GM03348 (cell line): ENCODE data around the gene S100A9.
"Not testable (repeated sequence)": the region's sequence is repeated elsewhere in the genome, so short reads cannot be mapped to it uniquely, and the experiment has no call there.

ENCODE experiments used
- DNase-seq: peaks from one replicate; pipeline ENCODE4 v3.0.0; 2012; ENCODE audit warnings: low spot score

Gene S100A9

DNA sequence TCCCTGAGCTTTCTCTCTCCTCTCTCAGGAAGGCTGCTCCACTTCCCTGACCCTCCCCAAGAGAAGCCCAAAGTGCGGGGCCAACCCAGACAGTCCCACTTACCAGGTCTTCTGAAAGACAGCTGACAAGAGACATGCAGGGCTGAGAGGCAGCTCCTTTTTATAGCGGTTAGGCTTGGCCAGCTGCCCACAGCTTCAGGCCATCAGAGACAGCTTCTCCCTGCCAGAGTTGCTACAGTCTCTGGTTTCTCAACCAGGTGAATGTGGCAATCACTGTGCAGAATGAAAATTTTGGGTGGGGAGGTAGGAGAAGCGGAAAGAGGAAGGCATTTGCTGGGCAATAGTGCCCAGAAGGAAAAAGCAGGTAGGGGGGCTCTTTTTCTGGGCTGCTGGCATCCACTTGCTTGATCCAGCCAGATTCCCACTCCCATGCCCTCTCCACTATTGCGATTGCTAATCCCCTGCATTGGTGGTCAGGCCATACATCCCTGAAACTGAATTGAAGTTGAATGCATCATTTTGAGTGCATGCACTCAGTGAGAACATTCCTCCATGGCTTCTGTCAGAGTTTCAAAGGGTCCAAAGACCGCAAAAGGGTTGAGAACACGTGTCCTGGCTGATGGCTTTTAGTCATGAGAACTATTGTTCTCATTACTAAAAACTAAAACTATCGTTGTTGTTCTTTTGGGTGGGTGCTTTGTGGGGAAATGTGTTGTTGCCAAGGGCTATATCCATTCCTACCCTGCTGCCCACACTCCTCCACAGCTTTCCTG lies 33.5 kb downstream of the S100A9 start, which contains the start of gene S100A8:
S100A8 (minus strand) TSS at position 136 of the 773 bp plus-strand sequence. CDS start 538 bp downstream, outside the sequence.
- no peak for DNase-seq

DNA sequence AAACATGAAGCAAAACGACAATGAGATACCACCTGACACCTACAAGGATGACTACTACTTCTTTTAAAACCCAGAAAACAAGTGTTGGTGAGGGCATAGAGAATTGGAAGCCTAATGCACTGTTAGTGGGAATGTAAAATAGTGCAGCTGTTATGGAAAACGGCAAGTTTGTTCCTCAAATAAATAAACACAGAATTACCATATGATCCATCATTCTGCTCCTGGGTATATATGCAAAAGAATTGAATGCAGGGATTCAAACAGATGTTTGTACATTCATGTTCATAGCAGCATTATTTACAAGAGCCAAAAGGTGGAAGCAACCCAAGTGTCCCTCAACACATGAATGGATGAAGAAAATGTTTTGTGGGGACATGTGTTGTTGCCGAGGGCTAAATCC lies 34.6 kb downstream of the S100A9 start:
- no peak for DNase-seq

DNA sequence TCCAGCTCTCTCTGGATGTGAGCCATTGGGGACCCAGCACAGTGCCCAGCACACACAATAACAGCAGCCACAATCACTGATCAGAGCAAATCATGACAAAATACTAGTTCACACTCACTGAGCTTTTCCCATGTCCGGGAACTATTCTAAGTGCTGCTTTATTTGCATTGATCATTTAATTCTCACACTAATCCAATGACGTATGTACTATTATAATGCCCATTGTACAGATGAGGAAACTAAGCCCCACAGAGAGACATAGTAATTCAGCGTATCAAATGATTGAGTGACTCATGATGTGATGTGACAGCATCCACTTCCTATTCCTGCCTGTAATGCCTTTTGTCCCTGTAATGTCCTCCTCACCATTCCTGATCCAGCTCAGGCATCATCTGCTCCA lies 35.2 kb downstream of the S100A9 start:
- no peak for DNase-seq

DNA sequence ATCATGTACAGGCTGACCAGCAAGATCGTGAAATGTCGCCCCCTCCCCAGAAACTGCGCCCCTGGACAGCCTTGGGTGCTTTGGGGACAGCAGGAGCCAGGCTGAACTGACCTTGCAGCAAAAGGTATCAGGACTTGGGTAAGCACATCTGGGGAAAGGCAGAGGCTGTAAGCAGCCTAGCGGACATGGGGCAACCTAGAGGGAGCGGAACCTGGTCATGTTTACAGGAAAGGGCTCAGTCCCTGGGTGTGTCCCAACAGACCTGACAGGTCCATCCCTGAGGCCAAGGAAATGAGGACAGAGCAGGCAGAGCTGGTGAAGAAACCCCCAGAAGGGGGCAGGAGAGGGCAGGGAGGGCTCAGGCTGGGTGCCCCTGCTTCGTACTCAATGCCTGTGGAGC lies 36.3 kb downstream of the S100A9 start:
- no peak for DNase-seq

DNA sequence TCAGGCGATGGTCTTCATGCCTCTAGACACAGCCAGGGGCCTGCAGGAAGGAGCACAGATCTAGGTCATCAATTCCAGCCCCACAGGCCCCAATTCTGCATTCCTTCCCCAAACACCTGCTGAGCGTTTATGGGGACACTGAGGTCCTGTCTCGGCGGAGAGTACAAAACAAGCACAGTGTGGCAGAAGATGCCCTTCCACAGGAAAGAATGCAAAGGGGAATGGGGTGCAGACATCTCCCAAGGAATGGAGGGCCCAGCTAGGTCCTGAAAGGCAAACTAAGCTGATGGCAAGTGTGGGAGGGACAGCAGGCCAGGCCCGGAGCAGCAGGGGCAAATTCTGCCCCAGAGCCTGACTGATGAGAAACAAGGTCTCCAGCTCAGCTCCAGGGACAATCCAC lies 36.7 kb downstream of the S100A9 start:
- DNase-seq: no peak

DNA sequence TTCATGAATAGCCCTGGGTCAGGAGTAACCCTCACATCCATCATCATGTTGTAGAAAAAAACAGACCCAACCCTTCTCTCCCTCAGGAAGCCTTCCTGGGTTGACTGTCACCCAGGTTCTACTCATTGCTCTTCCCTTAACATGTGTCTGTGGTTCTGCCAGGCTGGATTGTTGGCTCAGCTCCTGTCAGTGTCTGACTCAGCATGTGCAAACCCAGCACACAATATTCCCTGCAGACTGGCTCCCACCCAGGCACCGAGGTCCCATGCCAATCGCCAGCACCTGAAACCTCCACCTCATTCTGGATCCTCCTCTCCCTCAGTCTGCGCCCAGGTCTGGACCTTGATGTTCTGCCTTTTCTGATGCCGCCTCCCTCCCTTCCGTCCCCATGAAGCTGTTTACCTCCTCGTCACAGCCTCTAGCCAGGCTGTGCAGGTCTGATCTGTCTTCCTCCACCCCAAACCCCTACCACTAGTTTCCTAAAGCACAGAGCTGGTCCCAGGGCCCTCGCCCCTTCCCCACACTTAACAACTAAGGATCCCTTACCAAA lies 37.6 kb downstream of the S100A9 start:
- DNase-seq: no peak

DNA sequence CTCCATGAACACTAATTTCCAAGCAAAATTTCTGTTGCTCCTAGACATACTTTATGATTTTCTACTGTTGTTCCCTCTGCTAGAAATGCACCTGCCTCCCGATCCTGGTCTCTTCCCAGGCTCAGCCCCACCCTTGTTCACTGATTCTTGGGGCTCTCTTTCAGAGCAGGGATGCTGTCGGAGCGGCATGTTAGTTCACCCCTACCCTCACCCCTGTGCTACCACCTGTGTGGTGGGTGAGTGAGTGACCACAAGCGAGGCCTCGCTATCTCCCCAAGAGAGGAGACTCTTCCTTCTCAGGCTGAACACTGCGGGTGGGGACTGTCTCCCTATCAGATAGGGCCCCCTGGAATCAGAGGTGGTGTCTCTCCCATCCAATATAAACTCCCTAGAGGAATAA lies 38.1 kb downstream of the S100A9 start:
- no peak for DNase-seq

DNA sequence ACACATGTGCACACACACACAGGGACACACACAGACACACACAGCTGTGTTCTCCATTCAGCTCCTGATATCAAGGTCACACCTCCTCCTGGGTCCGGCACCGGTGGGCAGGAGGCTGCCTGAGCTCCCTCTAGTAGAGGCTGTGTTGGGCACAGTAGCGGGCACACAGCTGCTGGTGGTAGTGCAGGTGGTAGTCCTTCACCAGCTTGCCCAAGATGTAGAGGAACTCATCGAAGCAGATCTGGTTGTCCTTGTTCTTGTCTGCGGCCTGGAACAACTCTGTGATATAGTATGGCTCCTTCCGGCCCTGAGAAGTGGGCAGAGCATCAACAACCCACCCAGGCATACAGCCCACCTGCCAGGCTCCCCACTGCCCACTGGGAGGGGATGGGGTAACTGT lies 38.8 kb downstream of the S100A9 start:
- no peak for DNase-seq

DNA sequence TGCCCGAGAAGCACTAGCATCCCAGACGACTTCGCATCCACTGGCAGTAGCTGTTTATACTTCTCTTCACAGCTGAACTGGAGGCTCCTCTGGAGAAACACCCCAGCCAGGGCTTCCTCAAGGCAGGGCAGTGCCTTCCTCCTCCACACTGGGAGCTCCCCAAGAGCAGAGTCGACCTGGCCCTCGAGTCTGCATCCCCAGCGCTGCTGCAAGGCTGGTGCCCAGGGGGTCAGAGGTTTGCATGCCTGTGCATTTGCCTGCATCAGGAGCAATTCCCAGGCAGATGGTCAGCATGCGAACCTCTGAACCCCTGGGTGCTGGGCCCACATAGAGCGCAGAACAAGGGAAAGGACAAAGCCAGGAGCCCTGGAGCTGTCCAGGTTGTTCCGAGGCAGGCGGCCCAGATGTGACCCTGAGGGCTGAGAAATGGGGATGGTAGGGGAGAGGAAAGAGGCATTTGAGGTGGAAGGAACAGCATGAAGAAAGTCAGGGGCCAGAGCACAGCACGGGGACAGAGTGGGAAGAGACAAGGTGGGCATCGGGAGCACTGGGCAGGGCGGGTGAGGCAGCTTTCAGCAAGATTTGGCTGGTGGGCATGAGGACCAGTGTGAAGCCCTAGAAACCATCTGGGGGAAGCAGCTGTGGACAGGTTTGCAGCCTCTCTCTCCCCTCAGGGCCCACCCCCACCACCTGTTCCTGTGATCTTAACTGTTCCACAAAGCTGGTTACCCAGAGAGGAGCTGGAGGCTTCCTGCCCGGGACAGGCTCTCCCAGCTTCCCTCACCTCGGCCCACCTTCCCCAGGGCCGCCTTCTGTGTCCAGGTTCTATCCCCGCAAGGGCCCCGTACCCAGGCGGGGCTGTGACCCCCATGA lies 39.6 kb downstream of the S100A9 start:
- DNase-seq: no peak

DNA sequence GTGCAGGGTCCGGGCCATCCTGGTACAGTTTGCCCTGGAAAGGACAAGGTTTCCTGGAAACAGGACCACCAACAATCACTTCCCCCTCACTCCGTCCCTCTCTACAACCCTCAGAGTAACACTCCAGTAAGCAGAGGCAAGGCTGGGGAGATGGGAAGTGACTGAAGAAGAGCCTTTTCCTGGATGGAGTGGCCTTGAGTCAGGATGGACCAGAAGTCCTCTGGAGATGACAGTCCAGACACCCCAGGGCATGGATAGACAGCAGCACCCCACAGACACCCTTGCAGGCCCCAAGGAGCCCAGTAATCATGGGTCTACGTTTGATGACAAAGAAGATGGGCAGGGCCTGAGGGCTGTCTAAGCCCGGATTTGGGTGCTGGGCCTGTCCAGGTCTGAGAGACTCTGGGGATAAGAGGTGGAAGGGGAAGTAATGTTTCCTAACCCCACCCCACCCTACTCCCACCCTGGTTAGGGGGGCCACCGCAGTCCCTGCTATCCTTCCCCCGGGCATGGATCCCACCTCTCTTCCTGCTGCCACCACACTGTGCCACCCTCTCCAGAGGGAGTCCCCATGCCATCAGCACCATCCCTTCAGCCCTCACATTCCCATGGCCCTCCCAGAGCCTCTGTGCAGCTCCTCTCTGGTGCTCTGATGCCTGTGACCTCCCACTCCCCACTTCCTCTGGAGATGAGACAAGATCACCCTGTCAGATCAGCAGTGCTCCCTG lies 40.4 kb downstream of the S100A9 start:
- DNase-seq: no peak

DNA sequence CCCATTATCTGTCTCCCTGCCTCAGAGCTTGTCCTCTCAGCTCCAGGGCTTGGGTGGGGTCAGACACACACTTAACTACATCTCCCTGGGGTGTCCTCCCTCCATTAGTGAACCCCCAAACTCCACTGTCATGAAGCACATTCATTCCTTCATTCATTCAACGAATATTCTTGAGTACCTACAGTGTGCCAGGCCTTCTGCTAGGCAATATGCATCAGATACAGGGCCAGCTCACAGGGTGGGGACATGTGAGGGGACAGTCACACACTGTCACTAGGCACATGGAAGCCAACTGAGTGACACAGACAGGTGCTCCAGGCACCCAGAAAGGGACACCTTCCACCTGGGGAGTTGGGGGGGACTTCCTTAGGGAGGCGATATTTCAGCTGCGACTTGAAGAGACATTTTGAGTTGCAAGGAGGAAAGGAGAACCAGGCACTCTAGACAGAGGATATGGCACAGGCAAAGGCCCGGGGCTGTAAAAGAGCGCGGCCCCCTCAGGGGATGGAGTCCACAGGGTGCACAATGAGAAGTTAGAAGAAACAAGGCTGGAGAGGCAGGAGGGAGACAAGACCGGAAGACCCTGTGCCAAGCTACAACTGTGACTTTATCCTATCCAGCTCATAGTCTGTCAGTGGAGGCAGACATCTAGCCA lies 41.9 kb downstream of the S100A9 start:
- no peak for DNase-seq

DNA sequence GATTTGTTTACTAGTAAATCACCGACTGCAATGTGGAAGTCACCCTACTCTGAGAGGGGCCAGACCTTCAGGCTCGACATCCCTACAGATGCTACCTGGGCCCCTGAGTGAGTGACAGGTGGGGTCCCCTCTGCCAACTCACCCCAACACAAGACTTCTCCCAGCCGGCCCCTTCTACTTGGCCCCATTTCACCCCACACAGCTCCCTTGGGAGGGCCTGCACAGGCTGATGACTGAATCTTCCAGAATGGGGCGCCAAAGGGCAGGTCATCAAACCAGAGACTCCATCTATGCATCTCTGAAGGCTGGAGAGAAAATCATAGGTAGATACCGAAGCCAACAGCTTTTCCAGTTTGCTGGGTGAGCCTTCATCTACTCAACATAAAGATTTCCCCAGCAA lies 42.6 kb downstream of the S100A9 start:
- no peak for DNase-seq

DNA sequence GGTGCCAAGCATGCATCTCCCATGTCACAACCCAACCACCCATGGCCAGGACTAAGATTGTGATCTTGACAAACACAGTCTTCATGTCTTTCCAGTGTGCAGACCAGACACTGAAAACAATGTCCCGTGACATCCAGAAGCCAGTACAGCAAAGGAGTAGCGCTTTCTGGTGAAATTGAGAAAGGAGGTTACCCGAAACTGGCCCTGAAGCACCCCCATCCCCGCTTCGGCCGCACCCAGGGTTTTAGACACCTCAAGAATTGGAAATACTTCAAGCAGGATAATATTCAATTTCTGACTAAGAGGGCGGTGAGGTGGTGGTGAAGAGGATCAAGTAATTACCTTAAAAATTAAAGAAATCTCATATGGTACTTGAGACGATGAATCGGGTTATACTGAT lies 43.8 kb downstream of the S100A9 start:
- no peak for DNase-seq

DNA sequence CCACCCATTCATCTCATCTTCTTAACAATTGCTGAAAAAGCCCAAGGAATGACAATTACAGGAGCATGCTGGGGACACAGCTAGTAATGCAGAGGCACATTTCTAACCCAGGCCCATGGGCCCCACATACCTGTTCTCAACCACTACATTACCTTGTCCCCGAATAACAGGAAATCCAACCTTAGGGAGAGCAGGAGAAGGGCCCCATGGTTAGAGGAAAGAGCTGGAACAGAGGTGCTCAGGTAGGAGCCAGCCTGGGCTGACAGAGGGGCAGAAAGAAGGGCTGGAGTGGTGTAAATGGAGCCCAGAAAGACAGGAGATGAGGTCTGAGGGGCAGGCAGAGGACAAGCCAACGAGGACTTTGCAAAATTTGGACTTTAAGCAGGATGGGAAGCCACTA lies 44.6 kb downstream of the S100A9 start:
- no peak for DNase-seq

DNA sequence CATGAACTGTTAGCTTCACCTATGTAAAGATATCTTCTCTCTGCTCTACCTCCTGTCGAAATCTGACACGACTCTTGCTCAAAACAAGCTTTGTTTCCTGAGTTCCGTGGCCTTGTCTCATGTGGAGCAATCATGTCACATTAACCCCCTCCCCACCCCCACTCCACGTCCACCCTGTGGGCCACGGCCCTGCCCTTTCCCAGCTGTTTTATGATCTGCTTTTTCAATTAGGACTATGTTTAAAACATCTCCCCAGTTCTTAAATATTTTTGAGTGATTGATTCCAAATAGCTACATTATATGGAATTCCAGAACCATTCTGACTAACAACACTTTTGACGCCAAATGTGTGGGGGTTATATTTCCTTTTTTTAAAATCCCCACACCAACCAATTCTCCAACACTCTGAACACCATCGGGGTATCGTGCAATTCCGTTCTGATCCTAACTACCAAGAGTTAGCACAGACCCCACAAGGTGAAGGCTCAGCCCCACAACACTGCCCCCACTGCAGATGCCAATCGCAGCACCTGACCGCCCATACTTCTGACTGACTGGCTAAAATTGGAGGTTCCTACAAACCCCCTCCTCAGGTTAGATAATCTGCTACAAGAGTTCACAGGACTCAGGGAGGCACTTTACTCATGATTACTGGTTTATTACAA lies 45.9 kb downstream of the S100A9 start:
- DNase-seq: no peak

DNA sequence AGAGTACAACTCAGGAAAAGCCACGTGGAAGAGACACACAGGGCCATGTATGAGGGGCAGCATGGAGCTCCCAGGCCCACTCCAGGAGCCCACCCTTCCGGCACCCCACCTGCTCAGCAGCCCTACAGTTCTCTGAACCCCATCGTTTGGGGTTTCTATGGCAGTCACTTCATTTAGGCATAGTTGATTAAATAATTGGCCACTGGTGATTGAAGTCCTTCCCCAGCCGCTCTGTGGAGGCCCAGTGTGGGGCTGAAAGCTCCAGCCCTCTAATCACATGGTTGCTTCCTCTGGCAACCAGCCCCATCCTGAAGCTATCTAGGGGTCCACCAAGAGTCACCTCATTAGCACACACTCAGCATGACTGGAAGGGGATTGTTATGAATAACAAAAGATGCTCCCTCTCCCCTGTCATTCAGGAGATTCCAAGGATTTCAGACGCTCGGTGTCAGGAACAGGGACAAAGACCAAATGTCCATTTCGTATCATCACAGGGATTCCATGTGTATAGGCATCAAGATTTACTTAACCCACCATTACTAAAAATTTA lies 46.5 kb downstream of the S100A9 start:
- no peak for DNase-seq

DNA sequence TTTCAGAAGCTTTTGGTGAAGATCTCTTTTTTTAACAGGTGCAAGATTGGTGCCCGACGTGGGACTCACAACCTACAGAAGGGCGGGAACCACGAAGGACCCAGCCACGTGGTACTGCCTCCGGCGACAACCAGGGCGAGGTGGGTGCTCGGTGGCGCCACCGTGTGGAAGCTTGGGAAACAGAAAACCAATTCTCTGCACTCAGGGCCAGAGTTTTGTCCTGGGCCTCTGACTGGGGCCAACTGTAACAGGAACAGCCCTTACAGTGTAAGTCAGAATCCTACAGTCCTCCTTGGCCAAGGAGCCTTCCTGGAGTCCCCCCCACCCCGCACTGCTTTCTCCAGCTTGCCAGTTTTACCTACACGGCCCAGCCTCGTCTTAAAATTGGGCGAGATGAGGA lies 47.1 kb downstream of the S100A9 start:
- no peak for DNase-seq

DNA sequence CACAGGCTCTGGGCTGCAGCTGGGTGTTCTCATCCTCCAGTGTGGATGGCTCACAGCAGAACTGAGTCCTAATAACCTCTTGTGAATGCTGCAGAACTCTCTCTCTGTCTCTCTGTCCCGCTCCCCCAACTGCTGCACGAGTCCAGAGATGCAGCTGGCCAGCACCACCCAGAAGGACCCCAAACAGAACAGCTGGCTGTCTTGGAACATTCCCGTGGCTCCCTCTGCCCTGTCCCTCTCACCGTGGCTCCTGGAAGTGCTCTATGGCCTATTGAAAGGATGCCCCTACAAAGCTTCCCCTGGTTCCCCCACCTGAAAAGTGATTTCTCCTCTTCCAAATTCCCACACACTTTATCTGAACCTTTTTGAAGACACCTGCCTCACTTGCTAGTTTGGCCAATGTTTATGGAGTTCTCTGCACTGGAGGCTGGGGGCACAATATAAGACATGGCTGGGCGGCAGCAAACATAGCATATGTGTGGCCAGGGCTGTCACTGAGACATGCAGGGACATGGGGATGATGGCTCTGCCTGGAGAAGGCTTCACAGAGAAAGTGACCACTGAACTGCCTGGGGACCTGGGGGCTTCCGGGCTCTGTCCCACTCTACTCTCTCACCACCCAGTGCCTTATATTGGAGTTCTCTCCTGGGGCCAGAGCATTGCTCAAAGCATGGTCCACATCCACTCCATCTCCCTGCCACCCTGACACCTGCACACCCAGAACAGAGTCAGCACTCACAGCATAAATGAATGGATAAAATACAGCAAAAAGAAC lies 48.4 kb downstream of the S100A9 start:
- not testable (repeated sequence) for DNase-seq

DNA sequence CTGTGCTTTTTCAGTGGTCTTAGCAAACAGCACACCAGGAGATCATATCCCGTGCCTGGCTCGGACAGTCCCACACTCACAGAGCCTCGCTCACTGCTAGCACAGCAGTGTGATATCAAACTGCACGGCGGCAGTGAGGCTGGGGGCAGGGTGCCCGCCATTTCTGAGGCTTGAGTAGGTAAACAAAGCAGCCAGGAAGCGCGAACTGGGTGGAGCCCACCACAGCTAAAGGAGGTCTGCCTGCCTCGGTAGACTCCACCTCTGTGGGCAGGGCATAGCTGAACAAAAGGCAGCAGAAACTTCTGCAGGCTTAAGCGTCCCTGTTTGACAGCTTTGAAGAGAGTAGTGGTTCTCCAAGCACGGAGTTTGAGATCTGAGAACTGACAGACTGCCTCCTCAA lies 49.6 kb downstream of the S100A9 start:
- not testable (repeated sequence) for DNase-seq
